Muscle layer of colon (tissue), 2 donors: ENCODE measurements around the gene CHD3.

Experiments used
- H3K27ac ChIP-seq: one replicate; pipeline ENCODE4 v1.7.0; 2013; ENCODE audit warnings: low read depth, mild to moderate bottlenecking, low read length, moderate library complexity
- H3K27me3 ChIP-seq, 2 donors: one replicate each; pipeline ENCODE4 v1.7.0; 2013; ENCODE audit warnings: low read length in 2 of 2, mild to moderate bottlenecking in 2 of 2; ENCODE audit not compliant: insufficient read depth in 2 of 2, control insufficient read depth in 1 of 2
- H3K36me3 ChIP-seq: one replicate; pipeline ENCODE4 v1.7.0; 2013; ENCODE audit warnings: mild to moderate bottlenecking, low read length; ENCODE audit not compliant: insufficient read depth
- H3K4me1 ChIP-seq: one replicate; pipeline ENCODE4 v1.7.0; 2013; ENCODE audit warnings: mild to moderate bottlenecking, low read length; ENCODE audit not compliant: insufficient read depth
- H3K4me3 ChIP-seq, 2 donors: one replicate each; pipeline ENCODE4 v1.7.0; 2013; ENCODE audit warnings: low read length in 2 of 2, low read depth in 1 of 2, mild to moderate bottlenecking in 1 of 2, moderate library complexity in 1 of 2
- H3K9ac ChIP-seq: one replicate; pipeline ENCODE4 v1.7.0; 2013; ENCODE audit warnings: low read length
- H3K9me3 ChIP-seq: one replicate; pipeline ENCODE4 v1.7.0; 2013; ENCODE audit warnings: mild to moderate bottlenecking, low read length
- donor health status: abdominal sarcoma.
- donor health status: Adenocarcinoma of cecum.

Gene CHD3

DNA sequence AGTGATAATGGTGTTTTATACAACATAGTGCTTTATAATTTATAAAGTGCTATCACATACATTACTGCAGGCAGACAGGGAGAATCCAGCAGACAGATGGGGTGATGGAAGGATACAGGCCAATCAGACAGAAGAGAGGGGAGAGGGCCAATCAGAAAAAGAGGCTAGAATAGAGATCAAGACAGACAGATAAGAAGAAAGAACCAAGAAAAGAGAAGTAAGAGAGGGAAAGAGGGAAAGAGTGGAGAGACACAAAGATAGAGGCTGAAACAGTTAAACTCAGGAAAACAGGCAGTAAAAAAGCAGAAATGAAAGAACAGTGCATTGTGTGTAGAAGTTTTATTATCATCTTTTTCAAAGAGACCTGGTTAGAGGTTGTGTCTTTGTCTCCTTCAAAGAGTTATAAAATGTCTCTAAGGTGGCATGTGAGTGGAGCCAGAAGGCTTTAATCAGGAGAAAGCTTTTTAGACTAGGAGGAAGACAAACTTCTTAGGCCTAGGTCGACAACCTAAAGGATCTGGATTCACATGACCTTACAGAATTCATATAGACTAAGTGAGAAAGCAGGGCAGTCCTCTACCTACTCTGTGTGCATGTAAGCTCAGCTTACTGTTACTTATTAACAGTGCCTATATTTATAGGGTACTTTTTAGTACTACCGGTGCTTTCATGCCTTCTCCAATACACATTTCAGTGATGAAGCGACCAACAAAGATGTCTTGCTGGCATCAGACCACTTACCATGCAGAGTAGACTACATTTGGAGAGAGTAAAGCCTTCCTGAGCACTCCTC, 8.3 kb upstream of the CHD3 start:
- H3K27ac ChIP-seq, result no peak overlapping the region
- no peak overlapping the region for H3K4me3 ChIP-seq
- no peak overlapping the region for H3K9ac ChIP-seq

DNA sequence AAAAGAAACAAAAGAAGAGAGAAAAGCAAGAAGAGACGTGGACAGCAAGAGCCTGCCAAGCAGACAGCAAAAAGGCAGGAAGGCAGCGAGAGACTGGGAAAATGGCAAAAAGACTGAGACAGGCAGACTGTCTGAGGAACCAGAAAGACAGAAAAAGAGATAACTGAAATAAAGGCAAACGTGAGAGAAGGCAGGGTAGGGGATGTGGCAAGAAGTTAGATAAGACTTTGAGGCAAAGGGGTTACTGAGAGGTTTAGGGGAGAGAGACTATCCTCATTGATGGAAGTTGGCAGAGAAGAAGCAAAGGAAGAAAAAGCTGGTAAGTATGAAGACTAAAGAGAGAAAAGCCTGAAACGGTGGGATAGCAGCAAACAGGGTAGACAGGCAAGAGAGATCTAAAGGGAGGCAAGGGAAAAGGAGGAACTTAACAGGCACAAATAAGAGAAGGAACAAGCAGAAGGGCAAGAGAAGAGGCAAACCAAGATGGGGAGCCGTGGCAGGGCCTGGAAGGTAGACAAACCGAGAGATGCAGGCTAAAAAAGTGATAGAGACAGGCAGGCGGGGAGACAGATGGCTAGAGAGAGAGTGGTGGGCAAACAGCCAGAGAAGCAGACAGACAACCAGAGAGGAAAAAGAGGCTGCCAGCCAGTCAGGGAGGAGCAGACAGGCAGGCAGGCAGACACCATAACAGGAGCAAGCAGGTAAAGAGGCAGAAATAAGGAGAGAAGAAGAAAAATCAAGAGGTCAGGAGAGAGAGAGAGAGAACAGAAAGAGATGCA, 7.1 kb upstream of the CHD3 start:
- Histone ChIP-seq H3K27ac (no peak overlapping the region), H3K36me3 (no peaks in the 10 kb centered on the region), H3K9me3 (no peaks in the 10 kb centered on the region), H3K4me3 (no peak overlapping the region), H3K4me1 (peaks cover 14% of the 10 kb centered on the region), H3K9ac (no peak overlapping the region), H3K27me3 (no peaks in the 10 kb centered on the region)

More for the DNA sequence above, 8.3 kb upstream of the CHD3 start:
- Histone ChIP-seq H3K4me1 (peaks cover 12% of the 10 kb centered on the region), H3K27me3 (no peaks in the 10 kb centered on the region), H3K36me3 (no peaks in the 10 kb centered on the region), H3K9me3 (no peaks in the 10 kb centered on the region)

DNA sequence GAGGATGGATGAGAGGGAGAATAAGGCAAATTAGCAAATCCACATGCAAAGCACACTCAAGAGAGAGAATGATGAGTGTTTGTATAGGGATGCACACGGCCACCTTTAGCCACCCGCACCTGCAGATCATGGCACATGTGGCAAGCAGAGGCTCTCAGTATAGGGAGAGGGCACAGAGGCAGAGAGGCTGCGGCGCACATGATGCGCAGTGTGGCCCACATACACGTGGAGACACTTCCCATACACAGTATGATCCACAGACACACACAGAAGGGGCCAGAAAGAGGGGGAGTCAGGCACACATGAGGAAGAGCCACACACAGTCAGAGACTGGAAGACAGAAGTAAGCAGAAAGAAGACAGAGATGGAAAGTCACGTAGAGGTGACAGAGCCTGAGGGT, 6.5 kb upstream of the CHD3 start:
- H3K9ac ChIP-seq, result no peak overlapping the region
- H3K27ac ChIP-seq, result no peak overlapping the region

GRCh38 chr17:7882629-7883028, 6.0 kb upstream of the CHD3 start:
- Histone ChIP-seq H3K9ac (no peak overlapping the region), H3K4me1 (peaks cover 24% of the 10 kb centered on the region), H3K9me3 (no peaks in the 10 kb centered on the region), H3K36me3 (no peaks in the 10 kb centered on the region), H3K27me3 (no peaks in the 10 kb centered on the region), H3K4me3 (no peak overlapping the region), H3K27ac (no peak overlapping the region)

More for the DNA sequence above, 6.5 kb upstream of the CHD3 start:
- Histone ChIP-seq H3K4me1 (peaks cover 20% of the 10 kb centered on the region), H3K27me3 (no peaks in the 10 kb centered on the region), H3K36me3 (no peaks in the 10 kb centered on the region), H3K9me3 (no peaks in the 10 kb centered on the region), H3K4me3 (no peak overlapping the region)

DNA sequence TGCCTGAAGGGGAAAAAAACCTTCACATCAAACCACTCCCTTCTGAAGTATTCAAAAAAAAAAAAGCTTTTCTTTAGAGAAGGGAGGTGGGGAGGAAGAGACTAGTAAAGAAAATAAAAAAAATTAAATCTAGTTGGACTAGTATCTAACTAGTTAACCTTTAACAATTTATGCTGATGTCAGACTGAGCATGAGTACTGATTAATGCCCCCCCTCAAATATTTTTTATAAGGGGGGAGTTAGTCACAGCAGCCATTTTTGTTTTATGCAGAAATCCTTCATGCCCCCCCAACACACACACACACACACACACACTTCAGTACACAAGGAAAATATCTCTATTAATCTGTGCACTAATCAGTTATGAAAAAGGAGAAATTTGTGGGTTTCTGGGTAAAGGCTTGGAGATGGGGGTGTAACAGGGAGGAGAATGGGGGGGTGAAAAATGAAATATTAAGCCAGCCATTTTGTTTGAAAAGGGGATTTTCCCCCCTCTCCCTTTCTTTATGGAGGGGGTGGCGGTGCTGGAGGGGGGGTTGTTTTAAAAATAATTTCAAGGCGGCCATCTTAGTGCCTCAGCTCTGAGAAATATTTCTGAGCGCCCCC, 4.7 kb upstream of the CHD3 start:
- Histone ChIP-seq H3K4me1 (peaks cover 33% of the 10 kb centered on the region), H3K27ac (peak overlapping the region; percentile 16), H3K9ac (no peak overlapping the region), H3K27me3 (no peaks in the 10 kb centered on the region), H3K36me3 (no peaks in the 10 kb centered on the region), H3K9me3 (no peaks in the 10 kb centered on the region), H3K4me3 (no peak overlapping the region)

DNA sequence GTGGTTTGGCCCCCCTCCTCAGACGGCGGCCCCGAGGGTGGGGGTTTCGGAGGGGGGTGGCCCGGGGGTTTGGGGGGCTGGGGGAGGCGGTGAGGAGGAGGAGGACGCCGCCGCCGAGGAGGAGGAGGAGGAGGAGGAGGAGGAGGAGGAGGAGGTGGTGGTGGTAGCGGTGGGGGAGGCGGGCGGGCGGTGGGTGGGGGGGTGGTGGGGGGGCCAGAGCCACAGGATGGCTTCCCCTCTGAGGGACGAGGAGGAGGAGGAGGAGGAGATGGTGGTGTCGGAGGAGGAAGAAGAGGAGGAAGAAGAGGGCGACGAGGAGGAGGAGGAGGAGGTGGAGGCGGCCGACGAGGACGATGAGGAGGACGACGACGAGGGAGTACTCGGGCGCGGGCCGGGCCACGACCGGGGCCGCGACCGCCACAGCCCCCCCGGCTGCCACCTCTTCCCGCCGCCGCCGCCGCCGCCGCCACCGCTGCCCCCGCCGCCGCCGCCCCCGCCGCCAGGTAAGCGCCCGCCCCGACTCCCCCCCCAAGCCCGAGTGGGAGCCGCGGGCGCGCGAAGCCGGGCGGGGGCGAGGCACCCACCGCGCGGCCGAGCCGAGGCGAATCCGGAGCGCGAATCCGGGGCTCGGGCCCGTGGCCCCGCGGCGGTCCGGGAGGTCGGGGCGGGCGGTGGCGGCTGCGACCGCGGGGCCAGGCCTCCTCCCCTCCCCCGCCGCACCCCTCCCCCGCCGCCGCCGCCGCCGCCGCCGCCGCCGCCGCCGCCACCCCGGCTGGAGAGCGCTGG, 3.8 kb upstream of the CHD3 start:
- H3K4me1 ChIP-seq, result peaks cover 42% of the 10 kb centered on the region

DNA sequence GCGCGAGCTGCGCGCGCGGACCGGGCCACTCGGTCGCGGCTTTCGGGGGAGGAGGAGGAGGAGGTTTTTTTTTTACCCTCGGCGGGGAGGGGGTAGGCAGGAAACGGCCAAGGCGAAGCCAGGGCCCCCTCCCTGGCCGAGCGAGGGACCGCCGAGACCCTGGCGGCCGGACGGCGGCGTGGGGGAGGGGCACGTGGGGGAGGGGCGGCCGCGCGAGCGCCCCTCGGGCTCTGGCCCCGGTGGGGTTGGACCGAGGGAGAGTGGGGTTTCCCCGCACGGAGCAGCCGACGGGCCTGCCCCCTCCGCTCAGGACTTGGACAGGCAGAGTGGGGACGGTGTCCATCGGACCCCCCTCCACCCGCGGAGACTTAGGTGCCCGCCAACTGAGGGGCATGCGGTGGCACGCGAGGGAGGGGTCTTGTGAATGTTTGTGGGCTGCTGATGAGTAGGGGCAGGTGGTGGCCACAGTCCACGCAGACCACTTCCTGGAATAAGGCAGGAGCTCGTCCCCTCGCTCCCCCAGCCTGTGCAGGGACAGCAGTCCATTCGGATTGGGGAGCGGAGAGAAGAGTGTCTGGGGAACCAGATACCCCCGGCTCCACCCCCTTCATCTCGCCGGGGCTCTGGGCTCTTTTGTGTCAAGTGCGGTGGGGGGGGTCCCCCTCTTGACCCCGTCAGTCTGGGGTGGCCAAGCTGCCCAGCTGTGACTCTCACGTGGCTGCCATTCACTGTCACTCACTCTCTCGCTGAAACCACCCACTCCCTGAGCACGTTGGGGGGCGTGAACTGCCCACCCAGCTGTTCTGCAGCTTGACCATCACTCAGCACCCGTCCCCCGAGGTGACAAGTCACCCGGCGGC, 3.0 kb upstream of the CHD3 start:
- Histone ChIP-seq H3K4me3 (peak overlapping the region; percentile 65 to 71), H3K9ac (peak overlapping the region; percentile 52), H3K27me3 (no peaks in the 10 kb centered on the region), H3K27ac (peak overlapping the region; percentile 88), H3K4me1 (peaks cover 49% of the 10 kb centered on the region), H3K9me3 (no peaks in the 10 kb centered on the region), H3K36me3 (peaks cover 4% of the 10 kb centered on the region)

More for the DNA sequence above, 3.8 kb upstream of the CHD3 start:
- Histone ChIP-seq H3K27me3 (no peaks in the 10 kb centered on the region), H3K4me3 (peak overlapping the region in 1 of 2 donors; percentile 65), H3K36me3 (no peaks in the 10 kb centered on the region), H3K27ac (peak overlapping the region; percentile 88), H3K9me3 (no peaks in the 10 kb centered on the region), H3K9ac (no peak overlapping the region)

GRCh38 chr17:7886227-7887037, 2.2 kb upstream of the CHD3 start:
- H3K9ac ChIP-seq, result peak overlapping the region; percentile 52
- H3K27me3 ChIP-seq, result no peaks in the 10 kb centered on the region
- H3K27ac ChIP-seq, result peak overlapping the region; percentile 88
- peaks cover 49% of the 10 kb centered on the region for H3K4me1 ChIP-seq
- no peaks in the 10 kb centered on the region for H3K9me3 ChIP-seq
- peaks cover 12% of the 10 kb centered on the region for H3K36me3 ChIP-seq
- H3K4me3 ChIP-seq, result peak overlapping the region; percentile 65 to 71

- Histone ChIP-seq H3K9me3 (no peaks in the 10 kb centered on the region), H3K4me3 (peak overlapping the region; percentile 6 to 71), H3K9ac (peak overlapping the region; percentile 52), H3K36me3 (peaks cover 18% of the 10 kb centered on the region), H3K27ac (peak overlapping the region; percentile 88), H3K4me1 (peaks cover 49% of the 10 kb centered on the region), H3K27me3 (no peaks in the 10 kb centered on the region)
Measured at GRCh38 chr17:7887038-7887481, 1.5 kb upstream of the CHD3 start.
